H1 (cell line): ENCODE measurements around the gene NDUFAF8. TPM values are rescaled to one million over a fixed set of nuclear protein-coding genes. Genes with fewer than 3 reads are reported as not detected.

Experiments used
- CTCF ChIA-PET: fragments of 300-600 bp; sonication (Branson Sonifier 250); formaldehyde crosslinking; loops from one replicate; lab custom pipeline; 2021; ENCODE audit not compliant: partially characterized antibody; lab: Charles Lee
- POLR2A ChIA-PET: fragments of 300-600 bp; sonication (Branson Sonifier 250); formaldehyde crosslinking; loops from one replicate; lab custom pipeline; 2021; ENCODE audit warnings: inconsistent platforms; ENCODE audit not compliant: partially characterized antibody; lab: Charles Lee
- DNase-seq, 2 experiments: peaks; one replicate each; pipeline versions ENCODE4 v3.0.0 to v3.0.0-alpha.2; 2010 to 2022; ENCODE audit warnings: low spot score in 2 of 2, low read depth in 1 of 2, mixed read lengths in 1 of 2
- FAIRE-seq: peaks from 2 replicates; lab custom pipeline; 2011; peaks lifted over from hg19 to GRCh38; lab: Jason Lieb, UNC
- H2AFZ ChIP-seq: 2 replicates; pipeline ENCODE4 v1.8.1; 2012; ENCODE audit warnings: low read length, inconsistent platforms
- H2AK5ac ChIP-seq: 2 replicates; pipeline ENCODE4 v1.6.1; 2013; ENCODE audit warnings: low read depth, low read length
- H2BK120ac ChIP-seq: replicated peaks from 2 replicates; pipeline ENCODE3; 2013; ENCODE audit warnings: low read depth, low read length, inconsistent platforms
- H2BK12ac ChIP-seq: 2 replicates; pipeline ENCODE4 v1.6.1; 2013; ENCODE audit warnings: low read depth, low read length
- H2BK15ac ChIP-seq: 2 replicates; pipeline ENCODE4 v1.6.1; 2013; ENCODE audit warnings: low read length
- H2BK20ac ChIP-seq: 2 replicates; pipeline ENCODE4 v1.6.1; 2013; ENCODE audit warnings: low read length
- H2BK5ac ChIP-seq: 2 replicates; pipeline ENCODE4 v1.6.1; 2013; ENCODE audit warnings: low read depth, low read length
- H3K14ac ChIP-seq: 2 replicates; pipeline ENCODE4 v1.6.1; 2013; ENCODE audit warnings: inconsistent platforms; ENCODE audit not compliant: insufficient read length
- H3K18ac ChIP-seq: 2 replicates; pipeline ENCODE4 v1.6.1; 2013; ENCODE audit warnings: low read length; ENCODE audit errors: extremely low read depth
- H3K23ac ChIP-seq: 2 replicates; pipeline ENCODE4 v1.6.1; 2013; ENCODE audit warnings: inconsistent platforms; ENCODE audit not compliant: insufficient read length
- H3K23me2 ChIP-seq: 2 replicates; pipeline ENCODE4 v1.6.1; 2013; ENCODE audit warnings: low read depth, low read length
- H3K27ac ChIP-seq: 2 replicates; pipeline ENCODE4 v1.6.1; 2011; ENCODE audit warnings: low read depth, low read length, inconsistent platforms
- H3K27me3 ChIP-seq, 4 experiments: replicated peaks in 1 of 4; 1 replicate in 1 of 4; 2 replicates in 3 of 4; pipeline versions ENCODE4 v1.6.1 to v1.8.1; 2011 to 2013; ENCODE audit warnings: low read length in 3 of 4, mild to moderate bottlenecking in 3 of 4, inconsistent platforms in 2 of 4, mixed read lengths in 2 of 4, moderate library complexity in 1 of 4; ENCODE audit not compliant: control insufficient read depth in 3 of 4, insufficient read depth in 3 of 4; ENCODE audit errors: extremely low read depth in 1 of 4
- H3K36me3 ChIP-seq, 4 experiments: 2 replicates each; pipeline versions ENCODE4 v1.6.1 to v1.8.1; 2011 to 2013; ENCODE audit warnings: mild to moderate bottlenecking in 4 of 4, low read length in 3 of 4, moderate library complexity in 2 of 4, control low read depth in 1 of 4, inconsistent platforms in 1 of 4; ENCODE audit not compliant: insufficient read depth in 4 of 4, control insufficient read depth in 2 of 4
- H3K4ac ChIP-seq: replicated peaks from 2 replicates; pipeline ENCODE3; 2013; ENCODE audit warnings: low read length, low read depth, mixed read lengths, inconsistent platforms; ENCODE audit not compliant: insufficient read length
- H3K4me1 ChIP-seq, 4 experiments: replicated peaks in 1 of 4; 1 replicate in 1 of 4; 2 replicates in 3 of 4; pipeline versions ENCODE4 v1.6.1 to v1.8.1; 2011 to 2013; ENCODE audit warnings: low read length in 3 of 4, inconsistent platforms in 2 of 4, mixed read lengths in 1 of 4; ENCODE audit not compliant: insufficient read depth in 4 of 4, control insufficient read depth in 3 of 4
- H3K4me2 ChIP-seq, 2 experiments: 2 replicates each; pipeline versions ENCODE4 v1.6.1 to v1.8.1; 2011 to 2013; ENCODE audit warnings: low read depth in 2 of 2, low read length in 2 of 2, control low read depth in 1 of 2, inconsistent platforms in 1 of 2, mild to moderate bottlenecking in 1 of 2; ENCODE audit not compliant: insufficient read depth in 1 of 2
- H3K4me3 ChIP-seq, 4 experiments: fragments of 200-600, 300-600 bp in 1 of 4; sonication (generic), shearing (Covaris generic), sonication (Bioruptor Twin) in 1 of 4; 2 replicates each; pipeline versions ENCODE4 v1.5.1 to v1.8.1; 2011 to 2016; ENCODE audit warnings: low read length in 4 of 4, low read depth in 3 of 4, control low read depth in 2 of 4, inconsistent platforms in 2 of 4, mild to moderate bottlenecking in 2 of 4, mixed read lengths in 1 of 4, moderate library complexity in 1 of 4; ENCODE audit not compliant: insufficient read depth in 2 of 4; ENCODE audit errors: extremely low read depth in 1 of 4
- H3K56ac ChIP-seq: replicated peaks from 2 replicates; pipeline ENCODE3; 2013; ENCODE audit warnings: low read depth, mild to moderate bottlenecking, mixed read lengths, low read length, inconsistent platforms; ENCODE audit not compliant: insufficient read length
- H3K79me1 ChIP-seq: 2 replicates; pipeline ENCODE4 v1.6.1; 2013; ENCODE audit warnings: low read depth, low read length, control low read depth
- H3K79me2 ChIP-seq, 2 experiments: 2 replicates each; pipeline versions ENCODE4 v1.6.1 to v1.8.1; 2012 to 2013; ENCODE audit warnings: low read length in 2 of 2, mild to moderate bottlenecking in 2 of 2, inconsistent platforms in 1 of 2; ENCODE audit not compliant: insufficient read depth in 2 of 2, control insufficient read depth in 1 of 2
- H3K9ac ChIP-seq, 4 experiments: replicated peaks in 1 of 4; 1 replicate in 1 of 4; 2 replicates in 3 of 4; pipeline versions ENCODE4 v1.6.1 to v1.8.1; 2011 to 2013; ENCODE audit warnings: low read depth in 3 of 4, low read length in 3 of 4, control low read depth in 2 of 4, mild to moderate bottlenecking in 2 of 4, moderate library complexity in 2 of 4, inconsistent platforms in 1 of 4; ENCODE audit errors: extremely low read depth in 1 of 4
- H3K9me3 ChIP-seq, 2 experiments: 2 replicates each; pipeline versions ENCODE4 v1.6.1 to v1.8.1; 2012 to 2013; ENCODE audit warnings: mild to moderate bottlenecking in 2 of 2, moderate library complexity in 2 of 2, control low read depth in 1 of 2, inconsistent platforms in 1 of 2, low read depth in 1 of 2, low read length in 1 of 2, mixed read lengths in 1 of 2; ENCODE audit not compliant: insufficient read depth in 2 of 2
- H4K20me1 ChIP-seq, 2 experiments: replicated peaks in 1 of 2; 2 replicates each; pipeline versions ENCODE3 to v1.8.1; 2011 to 2013; ENCODE audit warnings: inconsistent platforms in 2 of 2, low read length in 2 of 2, mild to moderate bottlenecking in 1 of 2; ENCODE audit not compliant: insufficient read depth in 2 of 2, control insufficient read depth in 1 of 2
- H4K5ac ChIP-seq: 2 replicates; pipeline ENCODE4 v1.6.1; 2013; ENCODE audit warnings: low read length, low read depth, mixed read lengths, inconsistent platforms; ENCODE audit not compliant: insufficient read length
- H4K8ac ChIP-seq: 2 replicates; pipeline ENCODE4 v1.8.0; 2013; ENCODE audit warnings: mild to moderate bottlenecking, moderate library complexity, low read length, inconsistent platforms; ENCODE audit not compliant: insufficient read depth; ENCODE audit errors: extremely low read depth
- H4K91ac ChIP-seq: replicated peaks from 2 replicates; pipeline ENCODE3; 2013; ENCODE audit warnings: low read length, mixed read lengths, inconsistent platforms; ENCODE audit not compliant: insufficient read length
- ATF3 ChIP-seq: IDR thresholded peaks from 2 replicates; pipeline ENCODE4 v1.6.1; 2011; ENCODE audit warnings: low read depth, mild to moderate bottlenecking, low read length; ENCODE audit not compliant: insufficient read depth
- BCL11A ChIP-seq, 2 experiments: IDR thresholded peaks; one replicate each; pipeline ENCODE4 v1.6.1; 2011; ENCODE audit warnings: low read depth in 2 of 2, low read length in 2 of 2, mild to moderate bottlenecking in 2 of 2
- CHD2 ChIP-seq: IDR thresholded peaks from 2 replicates; pipeline ENCODE4 v1.6.1; 2012; ENCODE audit warnings: low read length, improper control_type of control experiment
- GABPA ChIP-seq: IDR thresholded peaks from 2 replicates; pipeline ENCODE4 v1.6.1; 2011; ENCODE audit warnings: mild to moderate bottlenecking, low read length, moderate library complexity, borderline replicate concordance; ENCODE audit not compliant: insufficient read depth
- NRF1 ChIP-seq: IDR thresholded peaks from 2 replicates; pipeline ENCODE4 v1.6.1; 2011; ENCODE audit warnings: mild to moderate bottlenecking, low read depth, low read length, improper control_type of control experiment
- RXRA ChIP-seq: IDR thresholded peaks from 2 replicates; pipeline ENCODE4 v1.6.1; 2011; ENCODE audit warnings: low read depth, mild to moderate bottlenecking, low read length, moderate library complexity; ENCODE audit not compliant: insufficient read depth
- SRF ChIP-seq: IDR thresholded peaks from 2 replicates; pipeline ENCODE4 v1.6.1; 2011; ENCODE audit warnings: mild to moderate bottlenecking, low read depth, low read length, moderate library complexity
- ZNF274 ChIP-seq: IDR thresholded peaks from 2 replicates; pipeline ENCODE4 v1.7.0; 2012; ENCODE audit warnings: low read length, borderline replicate concordance; ENCODE audit errors: extremely low read depth
- WGBS, 2 experiments: shearing (Covaris generic) in 1 of 2; methylation state at CpG; one replicate each; pipeline versions ENCODE4 v1.1.6 to v1.1.7; 2013 to 2015; ENCODE audit warnings: low lambda C conversion rate in 2 of 2, mixed read lengths in 2 of 2, inconsistent platforms in 1 of 2, low coverage in 1 of 2, missing lambda C conversion rate in 1 of 2; ENCODE audit not compliant: insufficient replicate concordance in 2 of 2, insufficient coverage in 1 of 2, insufficient read length in 1 of 2; ENCODE audit errors: extremely low coverage in 1 of 2, missing lambda C conversion rate in 1 of 2; 5-methylcytosine and 5-hydroxymethylcytosine counted together
- polyA plus RNA-seq, 7 experiments: library from polyadenylated mRNA; depleted of rRNA in 3 of 7; stranded (reverse) in 5 of 7; unstranded in 2 of 7; fragments of >200 nt in 5 of 7; fragments of 200-250 nt in 2 of 7; gene quantifications; 1 replicate in 5 of 7; 2 replicates in 1 of 7; 4 replicates in 1 of 7; pipeline versions ENCODE4 v1.2.1 to v1.2.3, GENCODE V29; 2011 to 2013; ENCODE audit warnings: missing spikeins in 2 of 7, mixed read lengths in 2 of 7
- total RNA-seq: library from RNA; stranded (reverse); fragmentation: NEBNext Ultra II Directional; extraction: Animal tissue kit (Norgen Biotek cat#: 25700); gene quantifications from 2 replicates; pipeline ENCODE4 v1.2.1, GENCODE V29; 2021

The NDUFAF8 gene
- total and polyA plus RNA-seq, 2 of the 8 experiments (the other 6 are each of a cell fraction or from before 2014, with no cell fraction given), result 48.9 to 91.1 TPM

- no peak overlapping the region for H3K4me3 ChIP-seq
- no peak overlapping the region for H4K91ac ChIP-seq
- no peak overlapping the region for H2BK5ac ChIP-seq
- H2AFZ ChIP-seq, result no peak overlapping the region
- H3K14ac ChIP-seq, result no peak overlapping the region
- no peak overlapping the region for H2BK15ac ChIP-seq
- H3K56ac ChIP-seq, result no peak overlapping the region
- no peaks in the 10 kb centered on the region for H3K79me1 ChIP-seq
- H3K4me1 ChIP-seq, result no peaks in the 10 kb centered on the region; a peak in 1 of 7 replicates
- no peak overlapping the region for H4K5ac ChIP-seq
- no peak overlapping the region for H3K23ac ChIP-seq
- POLR2A ChIA-PET, result interaction anchor here (1.5 kb wide), 1 partner anchor 14 kb away, joined by 3 read pairs; no protein-coding TSS in a partner anchor
- no peak overlapping the region for H3K27ac ChIP-seq
- FAIRE-seq, result no peak
- no peak overlapping the region for H3K4me2 ChIP-seq
- no peak overlapping the region for H3K4ac ChIP-seq
- peaks cover 0 to 12% of the 10 kb centered on the region in 2 experiments for H4K20me1 ChIP-seq
- DNase-seq, result no peak
- H2BK12ac ChIP-seq, result no peak overlapping the region
- CTCF ChIA-PET, result interaction anchor here (0.7 to 2.1 kb wide), 5 partner anchors 41 to 237 kb away, joined by 3 to 5 read pairs (median 4); no protein-coding TSS in a partner anchor
- WGBS, 2 experiments, result 80% methylated on average over 10 of the region's 10 CpGs; no CpG with 5 or more reads in 1 of the 2 experiments
- H2BK20ac ChIP-seq, result no peak overlapping the region
- no peak overlapping the region for H3K9ac ChIP-seq
- TF ChIP-seq GABPA (no peak), CHD2 (no peak), SRF (no peak), BCL11A (IDR thresholded peaks at IDR 0.05; ENCODE audit: low read depth in 2 of 2, low read length in 2 of 2) (no peak), ZNF274 (no peak), RXRA (no peak), NRF1 (no peak), ATF3 (no peak)
- no peaks in the 10 kb centered on the region for H3K9me3 ChIP-seq
- peaks cover 0 to 6% (median 1%) of the 10 kb centered on the region in 4 experiments; a peak in 4 of 8 replicates for H3K36me3 ChIP-seq
- H2AK5ac ChIP-seq, result no peak overlapping the region
- no peaks in the 10 kb centered on the region for H3K79me2 ChIP-seq
- H3K23me2 ChIP-seq, result peaks cover 3% of the 10 kb centered on the region; the same call in 1 of the 2 replicates
- no peak overlapping the region for H4K8ac ChIP-seq
- no peak overlapping the region for H3K18ac ChIP-seq
- no peaks in the 10 kb centered on the region for H3K27me3 ChIP-seq
- no peak overlapping the region for H2BK120ac ChIP-seq
Observed at GRCh38 chr17:81204578-81204977, 34.5 kb upstream of the NDUFAF8 start.
